ENCODE data around the gene MGAT4A.
"Not testable (repeated sequence)": the region's sequence is repeated elsewhere in the genome, so short reads cannot be mapped to it uniquely, and the experiment has no call there.

MGAT4A gene

GRCh38 chr2:98601532-98602132, 129.3 kb downstream of the MGAT4A start:
- DNase-seq, result peak in 1 of 2 experiments; percentile 50

GRCh38 chr2:98598781-98599428, 132.0 kb downstream of the MGAT4A start:
- no peak for DNase-seq

GRCh38 chr2:98594665-98595064, 136.3 kb downstream of the MGAT4A start:
- not testable (repeated sequence) for DNase-seq

- DNase-seq, result no peak
Observed at GRCh38 chr2:98592565-98592964, 138.4 kb downstream of the MGAT4A start.

GRCh38 chr2:98589489-98589888, 141.4 kb downstream of the MGAT4A start:
- no peak for DNase-seq

GRCh38 chr2:98588880-98589431, 142.0 kb downstream of the MGAT4A start:
- DNase-seq, result no peak

GRCh38 chr2:98586551-98587140, 144.3 kb downstream of the MGAT4A start:
- no peak for DNase-seq

GRCh38 chr2:98585386-98585785, 145.5 kb downstream of the MGAT4A start:
- no peak for DNase-seq

- no peak for DNase-seq
Observed at GRCh38 chr2:98583816-98584618, 146.9 kb downstream of the MGAT4A start.

- DNase-seq, result no peak
Observed at GRCh38 chr2:98583276-98583675, 147.7 kb downstream of the MGAT4A start.

GRCh38 chr2:98582523-98582922, 148.4 kb downstream of the MGAT4A start:
- DNase-seq, result no peak

GRCh38 chr2:98580656-98581284, 150.2 kb downstream of the MGAT4A start:
- DNase-seq, result no peak

- DNase-seq, result no peak
Observed at GRCh38 chr2:98579926-98580325, 151.0 kb downstream of the MGAT4A start.

GRCh38 chr2:98578231-98578630, 152.7 kb downstream of the MGAT4A start:
- DNase-seq, result no peak

- no peak for DNase-seq
Observed at GRCh38 chr2:98577313-98577712, 153.6 kb downstream of the MGAT4A start.

- no peak for DNase-seq
Observed at GRCh38 chr2:98576666-98577312, 154.1 kb downstream of the MGAT4A start.

GRCh38 chr2:98573426-98573825, 157.5 kb downstream of the MGAT4A start:
- no peak for DNase-seq

- no peak for DNase-seq
Observed at GRCh38 chr2:98572676-98573075, 158.3 kb downstream of the MGAT4A start.

- DNase-seq, result no peak
Observed at GRCh38 chr2:98572211-98572610, 158.7 kb downstream of the MGAT4A start.

- no peak for DNase-seq
Observed at GRCh38 chr2:98571796-98572195, 159.1 kb downstream of the MGAT4A start.

GRCh38 chr2:98571121-98571701, 159.7 kb downstream of the MGAT4A start:
- no peak for DNase-seq

- DNase-seq, result no peak
Observed at GRCh38 chr2:98570356-98570755, 160.6 kb downstream of the MGAT4A start.
